Uterus (tissue), 2 donors: ENCODE measurements around the gene SPRING1.

Experiments used
- CTCF ChIP-seq, 4 experiments: fragments of 200-600 bp in 2 of 4; fragments of 450-650 bp in 2 of 4; sonication (generic) in 2 of 4; IDR thresholded peaks; one replicate each; pipeline ENCODE4 v1.5.1; 2016 to 2019; ENCODE audit warnings: antibody characterized with exemption in 4 of 4, mild to moderate bottlenecking in 2 of 4, moderate library complexity in 1 of 4
- POLR2A ChIP-seq, 2 donors: fragments of 450-650 bp; IDR thresholded peaks; one replicate each; pipeline ENCODE4 v1.6.1; 2016; ENCODE audit warnings: antibody characterized with exemption in 2 of 2, mild to moderate bottlenecking in 1 of 2, moderate library complexity in 1 of 2

- TF ChIP-seq CTCF (IDR thresholded peaks at IDR 0.05): no peak
- TF ChIP-seq POLR2A (IDR thresholded peaks at IDR 0.05): no peak
Measured at GRCh38 chr12:116727261-116727660, 10.6 kb downstream of the SPRING1 start.
